HepG2 (cell line): ENCODE data around the gene CFAP210. TPM values are rescaled to one million over a fixed set of nuclear protein-coding genes. Genes with fewer than 3 reads are reported as not detected.

Source experiments
- ATM ChIP-seq: fragments of 450-650 bp; IDR thresholded peaks from 2 replicates; pipeline ENCODE4 v1.7.1; 2017; ENCODE audit warnings: mild to moderate bottlenecking, borderline replicate concordance
- CBFB ChIP-seq: sonication (generic); formaldehyde crosslinking; IDR thresholded peaks from 2 replicates; pipeline ENCODE4 v1.4.0; 2020; ENCODE audit warnings: missing genetic modification reagents
- CREB3 ChIP-seq: sonication (generic); formaldehyde crosslinking; IDR thresholded peaks from 2 replicates; pipeline ENCODE4 v1.5.0; 2020; ENCODE audit warnings: missing genetic modification reagents
- CTCF ChIP-seq: sonication (generic); formaldehyde crosslinking; IDR thresholded peaks from 2 replicates; pipeline ENCODE4 v1.5.0; 2020; ENCODE audit warnings: mild to moderate bottlenecking, missing genetic modification reagents, moderate library complexity
- DNMT1 ChIP-seq: sonication (generic); formaldehyde crosslinking; IDR thresholded peaks from 2 replicates; pipeline ENCODE4 v1.5.1; 2020; ENCODE audit warnings: mild to moderate bottlenecking, missing genetic modification reagents
- GABPA ChIP-seq, 2 experiments: IDR thresholded peaks; 2 replicates each; pipeline ENCODE4 v1.6.1; 2011 to 2016; ENCODE audit warnings: low read depth in 2 of 2, low read length in 1 of 2, missing biosample characterization in 1 of 2, missing genetic modification characterization in 1 of 2
- HOXD1 ChIP-seq: sonication (generic); formaldehyde crosslinking; IDR thresholded peaks from 2 replicates; pipeline ENCODE4 v1.5.0; 2020; ENCODE audit warnings: missing genetic modification reagents
- KDM6A ChIP-seq: IDR thresholded peaks from 2 replicates; pipeline ENCODE4 v1.6.1; 2016; ENCODE audit warnings: low read depth
- MBD4 ChIP-seq: IDR thresholded peaks from 2 replicates; pipeline ENCODE4 v1.6.1; 2012; ENCODE audit warnings: low read length, inconsistent platforms, borderline replicate concordance
- NFATC3 ChIP-seq: sonication (generic); formaldehyde crosslinking; IDR thresholded peaks from 2 replicates; pipeline ENCODE4 v1.5.1; 2020; ENCODE audit warnings: mild to moderate bottlenecking, missing genetic modification reagents
- NFIC ChIP-seq: IDR thresholded peaks from 2 replicates; pipeline ENCODE4 v1.6.1; 2012; ENCODE audit warnings: mild to moderate bottlenecking, low read length, inconsistent platforms
- NR2F1 ChIP-seq, 2 experiments: fragments of 450-650 bp in 1 of 2; formaldehyde crosslinking in 1 of 2; IDR thresholded peaks; 2 replicates each; pipeline versions ENCODE4 v1.5.0 to v1.6.1; 2016 to 2020; ENCODE audit warnings: mild to moderate bottlenecking in 1 of 2, missing compliant biosample characterization in 1 of 2, missing genetic modification reagents in 1 of 2, moderate library complexity in 1 of 2
- RBAK ChIP-seq: sonication (generic); formaldehyde crosslinking; IDR thresholded peaks from 2 replicates; pipeline ENCODE4 v1.5.1; 2020; ENCODE audit warnings: mild to moderate bottlenecking, missing genetic modification reagents
- SAFB2 ChIP-seq: sonication (generic); formaldehyde crosslinking; IDR thresholded peaks from 2 replicates; pipeline ENCODE4 v1.5.1; 2020; ENCODE audit warnings: missing genetic modification reagents, low read depth, mild to moderate bottlenecking, borderline replicate concordance
- SMC3 ChIP-seq: IDR thresholded peaks from 2 replicates; pipeline ENCODE4 v1.6.1; 2011; ENCODE audit warnings: low read length, improper control_type of control experiment
- SP2 ChIP-seq: sonication (generic); formaldehyde crosslinking; IDR thresholded peaks from 2 replicates; pipeline ENCODE4 v1.5.1; 2020; ENCODE audit warnings: mild to moderate bottlenecking, missing genetic modification reagents
- SP5 ChIP-seq: IDR thresholded peaks from 2 replicates; pipeline ENCODE4 v1.6.1; 2016; ENCODE audit warnings: low read depth, borderline replicate concordance
- ZMYM2 ChIP-seq: sonication (generic); formaldehyde crosslinking; IDR thresholded peaks from 2 replicates; pipeline ENCODE4 v1.8.0; 2022; ENCODE audit warnings: mild to moderate bottlenecking, missing genetic modification reagents
- ZNF605 ChIP-seq: sonication (generic); formaldehyde crosslinking; IDR thresholded peaks from 2 replicates; pipeline ENCODE4 v1.8.0; 2022; ENCODE audit warnings: mild to moderate bottlenecking, missing genetic modification reagents
- ZNF737 ChIP-seq: sonication (generic); formaldehyde crosslinking; IDR thresholded peaks from 2 replicates; pipeline ENCODE4 v1.5.0; 2020; ENCODE audit warnings: missing genetic modification reagents, mild to moderate bottlenecking, borderline replicate concordance
- ZNF781 ChIP-seq: sonication (generic); formaldehyde crosslinking; IDR thresholded peaks from 2 replicates; pipeline ENCODE4 v1.5.1; 2020; ENCODE audit warnings: borderline replicate concordance, mild to moderate bottlenecking, missing genetic modification reagents; ENCODE audit errors: not compliant biosample characterization
- polyA plus RNA-seq, 8 experiments: library from polyadenylated mRNA; depleted of rRNA in 3 of 8; stranded (reverse) in 7 of 8; unstranded in 1 of 8; fragments of >200 nt; fragmentation: Illumina TruSeq in 4 of 8; extraction: Trizol in 4 of 8; gene quantifications; 2 replicates each; pipeline versions ENCODE4 v1.2.1 to v1.2.3, GENCODE V29; 2011 to 2016; ENCODE audit warnings: low read depth in 4 of 8, missing spikeins in 1 of 8, mixed read lengths in 1 of 8; ENCODE audit not compliant: insufficient read depth in 1 of 8
- total RNA-seq, 5 experiments: library from RNA; depleted of rRNA; stranded (reverse); fragments of >200 nt; fragmentation: Illumina TruSeq; extraction: Trizol; gene quantifications; 2 replicates each; pipeline ENCODE4 v1.2.3, GENCODE V29; 2016; ENCODE audit warnings: low read depth in 1 of 5
- TF ChIP-seq, protein P1 (sequence below): sonication (generic); formaldehyde crosslinking; IDR thresholded peaks from 2 replicates; pipeline ENCODE4 v1.4.0; 2020; ENCODE audit warnings: missing genetic modification reagents
- TF ChIP-seq, protein P2 (sequence below): sonication (generic); formaldehyde crosslinking; IDR thresholded peaks from 2 replicates; pipeline ENCODE4 v1.5.1; 2020; ENCODE audit warnings: missing genetic modification reagents, mild to moderate bottlenecking, borderline replicate concordance

The CFAP210 gene
- total and polyA plus RNA-seq, 2 of the 13 experiments (the other 11 are each of a cell fraction or from before 2014, with no cell fraction given): 0.18 TPM; not detected in 1

DNA sequence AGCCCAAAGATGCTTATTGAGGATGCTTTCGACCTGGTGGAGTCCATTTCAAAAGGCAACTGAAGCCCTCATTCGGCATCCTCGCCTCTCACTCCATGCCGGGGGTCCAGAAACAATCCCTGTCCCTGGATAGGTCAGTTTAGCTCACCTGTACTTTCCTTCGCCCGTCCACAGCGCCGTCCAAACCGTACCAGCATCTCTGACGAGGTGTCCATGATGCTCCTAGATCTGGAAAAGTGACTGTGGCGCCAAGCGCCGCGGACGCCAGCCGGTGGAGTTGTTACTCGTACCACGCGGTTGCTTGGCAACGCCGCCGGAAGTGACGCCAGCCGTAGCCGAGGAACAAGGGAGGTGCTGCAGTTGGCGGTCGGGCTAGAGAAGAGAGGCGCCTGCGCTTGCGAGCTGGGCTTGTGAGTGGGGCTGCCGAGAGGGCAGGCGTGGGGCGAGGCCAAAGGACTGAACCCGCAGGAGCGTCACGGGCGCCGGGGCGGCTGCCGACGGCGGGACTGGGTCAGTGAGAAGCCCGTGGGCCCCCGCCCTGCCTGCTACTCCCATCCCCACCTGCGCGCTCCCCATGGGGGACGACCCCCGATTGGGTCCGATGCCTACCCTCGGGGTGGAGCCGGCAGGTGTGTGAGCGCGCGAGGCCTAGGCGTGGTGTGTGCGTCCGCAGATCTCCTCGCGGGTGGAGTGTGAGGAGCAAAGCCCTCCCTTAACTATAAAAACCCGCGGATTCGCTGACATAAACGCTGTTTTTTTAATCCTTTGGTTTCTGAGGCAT, at the start of gene CFAP210, which contains the start of gene PHOSPHO2 (continued):
- peak; percentile 46 for TF ChIP-seq CTCF (CRISPR knock-in tag)
- TF ChIP-seq CREB3 (CRISPR knock-in tag): peak; percentile 91; the same call in 1 of the 2 replicates
- peak; percentile 99 for TF ChIP-seq ZNF605 (CRISPR knock-in tag)
- TF ChIP-seq GABPA (IDR thresholded peaks at IDR 0.05; ENCODE audit: low read depth, low read length): peak; percentile 81
- peak; percentile 94 for TF ChIP-seq GABPA (CRISPR knock-in tag; IDR thresholded peaks at IDR 0.05; ENCODE audit: low read depth)
- TF ChIP-seq SMC3: peak; percentile 7; the same call in 1 of the 2 replicates
- TF ChIP-seq, protein P1, sequence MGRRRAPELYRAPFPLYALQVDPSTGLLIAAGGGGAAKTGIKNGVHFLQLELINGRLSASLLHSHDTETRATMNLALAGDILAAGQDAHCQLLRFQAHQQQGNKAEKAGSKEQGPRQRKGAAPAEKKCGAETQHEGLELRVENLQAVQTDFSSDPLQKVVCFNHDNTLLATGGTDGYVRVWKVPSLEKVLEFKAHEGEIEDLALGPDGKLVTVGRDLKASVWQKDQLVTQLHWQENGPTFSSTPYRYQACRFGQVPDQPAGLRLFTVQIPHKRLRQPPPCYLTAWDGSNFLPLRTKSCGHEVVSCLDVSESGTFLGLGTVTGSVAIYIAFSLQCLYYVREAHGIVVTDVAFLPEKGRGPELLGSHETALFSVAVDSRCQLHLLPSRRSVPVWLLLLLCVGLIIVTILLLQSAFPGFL (CRISPR knock-in tag): no peak
- no peak; the same call in 1 of the 2 replicates for TF ChIP-seq SP5
- no peak for TF ChIP-seq RBAK (CRISPR knock-in tag)
- peak; percentile 92 for TF ChIP-seq NFATC3 (CRISPR knock-in tag)
- peak; percentile 98 for TF ChIP-seq DNMT1 (CRISPR knock-in tag)
- peak; percentile 78 for TF ChIP-seq CBFB
- TF ChIP-seq ZMYM2 (CRISPR knock-in tag): peak; percentile 32; the same call in 1 of the 2 replicates
- peak; percentile 96 for TF ChIP-seq SAFB2 (CRISPR knock-in tag)
- no peak for TF ChIP-seq KDM6A (CRISPR knock-in tag)
- no peak for TF ChIP-seq NFIC
- no peak for TF ChIP-seq MBD4
- peak in 1 of 2 experiments; percentile 56; a peak in 2 of 4 replicates for TF ChIP-seq NR2F1 (CRISPR knock-in tag; IDR thresholded peaks at IDR 0.05)
- TF ChIP-seq HOXD1 (CRISPR knock-in tag): peak; percentile 93
- TF ChIP-seq, protein P2, sequence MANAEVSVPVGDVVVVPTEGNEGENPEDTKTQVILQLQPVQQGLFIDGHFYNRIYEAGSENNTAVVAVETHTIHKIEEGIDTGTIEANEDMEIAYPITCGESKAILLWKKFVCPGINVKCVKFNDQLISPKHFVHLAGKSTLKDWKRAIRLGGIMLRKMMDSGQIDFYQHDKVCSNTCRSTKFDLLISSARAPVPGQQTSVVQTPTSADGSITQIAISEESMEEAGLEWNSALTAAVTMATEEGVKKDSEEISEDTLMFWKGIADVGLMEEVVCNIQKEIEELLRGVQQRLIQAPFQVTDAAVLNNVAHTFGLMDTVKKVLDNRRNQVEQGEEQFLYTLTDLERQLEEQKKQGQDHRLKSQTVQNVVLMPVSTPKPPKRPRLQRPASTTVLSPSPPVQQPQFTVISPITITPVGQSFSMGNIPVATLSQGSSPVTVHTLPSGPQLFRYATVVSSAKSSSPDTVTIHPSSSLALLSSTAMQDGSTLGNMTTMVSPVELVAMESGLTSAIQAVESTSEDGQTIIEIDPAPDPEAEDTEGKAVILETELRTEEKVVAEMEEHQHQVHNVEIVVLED (CRISPR knock-in tag): peak; percentile 98
- peak; percentile 51; the same call in 1 of the 2 replicates for TF ChIP-seq SP2 (CRISPR knock-in tag)
- TF ChIP-seq ATM: no peak
- TF ChIP-seq ZNF781: peak; percentile 96
- peak; percentile 41; the same call in 1 of the 2 replicates for TF ChIP-seq ZNF737 (CRISPR knock-in tag)
